SU-DHL-6 (cell line): Measurements from ENCODE around the gene CSF2.

Experiments used
- H2AFZ ChIP-seq: fragments of 200-600 bp; sonication (generic); 2 replicates; pipeline ENCODE4 v1.6.1; 2014; ENCODE audit warnings: low read depth, mild to moderate bottlenecking, moderate library complexity, mixed read lengths, antibody characterized with exemption, low read length; ENCODE audit not compliant: severe bottlenecking
- H3F3A ChIP-seq: fragments of 200-600 bp; shearing (Covaris generic); 2 replicates; pipeline ENCODE4 v1.6.0; 2016; ENCODE audit warnings: antibody characterized with exemption, mild to moderate bottlenecking; ENCODE audit not compliant: insufficient read depth
- H3K27ac ChIP-seq: fragments of 200-600 bp; sonication (generic); 2 replicates; pipeline ENCODE4 v1.5.1; 2016; ENCODE audit warnings: low read depth, mild to moderate bottlenecking, low read length, moderate library complexity, mixed read lengths
- H3K27me3 ChIP-seq: fragments of 200-600 bp; sonication (generic), shearing (Covaris generic); 2 replicates; pipeline ENCODE4 v1.6.0; 2014; ENCODE audit warnings: mild to moderate bottlenecking, low read length
- H3K36me3 ChIP-seq: fragments of 200-600 bp; sonication (generic); 2 replicates; pipeline ENCODE4 v1.6.1; 2014; ENCODE audit warnings: mild to moderate bottlenecking, low read length, mixed read lengths
- H3K4me2 ChIP-seq: fragments of 300-600, 200-600 bp; shearing (Covaris generic), sonication (generic); 2 replicates; pipeline ENCODE4 v1.6.0; 2014; ENCODE audit warnings: low read length, low read depth, mild to moderate bottlenecking; ENCODE audit not compliant: poor library complexity, severe bottlenecking
- H3K4me3 ChIP-seq: fragments of 200-600 bp; sonication (generic); 2 replicates; pipeline ENCODE4 v1.5.1; 2014; ENCODE audit warnings: antibody characterized with exemption, low read length, mild to moderate bottlenecking, mixed read lengths; ENCODE audit not compliant: insufficient read depth, poor library complexity, severe bottlenecking
- H3K79me2 ChIP-seq: fragments of 200-600 bp; sonication (generic); 2 replicates; pipeline ENCODE4 v1.6.1; 2014; ENCODE audit warnings: mild to moderate bottlenecking, low read length, moderate library complexity; ENCODE audit not compliant: insufficient read depth
- H3K9ac ChIP-seq: fragments of 200-600 bp; sonication (generic); 2 replicates; pipeline ENCODE4 v1.7.0; 2014; ENCODE audit warnings: mild to moderate bottlenecking, low read length
- H3K9me2 ChIP-seq: fragments of 200-600 bp; sonication (generic); replicated peaks from 2 replicates; pipeline ENCODE4 v1.6.1; 2014; ENCODE audit warnings: low read length; ENCODE audit not compliant: insufficient read depth
- H3K9me3 ChIP-seq: fragments of 200-600 bp; sonication (generic); 2 replicates; pipeline ENCODE4 v1.6.1; 2014; ENCODE audit warnings: low read length, mixed read lengths; ENCODE audit not compliant: insufficient read depth
- H4K20me1 ChIP-seq: fragments of 200-600 bp; sonication (generic); 2 replicates; pipeline ENCODE4 v1.6.1; 2014; ENCODE audit warnings: low read depth, mild to moderate bottlenecking, antibody characterized with exemption, low read length, moderate library complexity, mixed read lengths
- CTCF ChIP-seq: fragments of 200-600 bp; sonication (generic); IDR thresholded peaks from one replicate; pipeline ENCODE4 v1.5.1; 2017; ENCODE audit warnings: antibody characterized with exemption, mild to moderate bottlenecking, low read length, moderate library complexity; ENCODE audit not compliant: insufficient read depth, poor library complexity, severe bottlenecking
- EZH2phosphoT487 ChIP-seq: fragments of 200-600 bp; sonication (generic), shearing (Covaris generic); conservative IDR thresholded peaks from 2 replicates; pipeline ENCODE4 v1.6.1; 2018; ENCODE audit warnings: mild to moderate bottlenecking, antibody characterized with exemption, low read length, moderate library complexity, mixed read lengths

The CSF2 gene

GRCh38 chr5:132046880-132047299 is 26.7 kb upstream of the CSF2 start:
- H3K27ac ChIP-seq: no peak overlapping the region
- no peak overlapping the region for H3K9ac ChIP-seq
- no peaks in the 10 kb centered on the region for H3K27me3 ChIP-seq
- H3K9me2 ChIP-seq: no peaks in the 10 kb centered on the region
- TF ChIP-seq CTCF: no peak
- TF ChIP-seq EZH2phosphoT487: no peak
- no peaks in the 10 kb centered on the region for H4K20me1 ChIP-seq
- H2AFZ ChIP-seq: no peak overlapping the region
- H3F3A ChIP-seq: no peaks in the 10 kb centered on the region
- H3K79me2 ChIP-seq: no peaks in the 10 kb centered on the region
- no peak overlapping the region for H3K4me2 ChIP-seq
- H3K36me3 ChIP-seq: no peaks in the 10 kb centered on the region
- no peaks in the 10 kb centered on the region for H3K9me3 ChIP-seq
- no peak overlapping the region for H3K4me3 ChIP-seq

GRCh38 chr5:132049093-132049492 is 24.5 kb upstream of the CSF2 start:
- no peaks in the 10 kb centered on the region for H3K36me3 ChIP-seq
- H3K9me3 ChIP-seq: no peaks in the 10 kb centered on the region

GRCh38 chr5:132049559-132049958 is 24.0 kb upstream of the CSF2 start:
- H4K20me1 ChIP-seq: no peaks in the 10 kb centered on the region
- no peaks in the 10 kb centered on the region for H3K9me3 ChIP-seq
- H3K27me3 ChIP-seq: no peaks in the 10 kb centered on the region
- no peaks in the 10 kb centered on the region for H3F3A ChIP-seq
- no peaks in the 10 kb centered on the region for H3K9me2 ChIP-seq
- H2AFZ ChIP-seq: no peak overlapping the region
- H3K36me3 ChIP-seq: no peaks in the 10 kb centered on the region
- no peak overlapping the region for H3K9ac ChIP-seq
- no peak overlapping the region for H3K27ac ChIP-seq
- no peaks in the 10 kb centered on the region for H3K79me2 ChIP-seq
- TF ChIP-seq EZH2phosphoT487 (no peak), CTCF (no peak)
- no peak overlapping the region for H3K4me3 ChIP-seq
- no peak overlapping the region for H3K4me2 ChIP-seq

More at GRCh38 chr5:132049093-132049492, 24.5 kb upstream of the CSF2 start:
- no peak overlapping the region for H3K9ac ChIP-seq
- no peaks in the 10 kb centered on the region for H4K20me1 ChIP-seq
- no peaks in the 10 kb centered on the region for H3K9me2 ChIP-seq
- H3K27ac ChIP-seq: no peak overlapping the region
- no peaks in the 10 kb centered on the region for H3K27me3 ChIP-seq
- H2AFZ ChIP-seq: no peak overlapping the region
- H3F3A ChIP-seq: no peaks in the 10 kb centered on the region
- TF ChIP-seq EZH2phosphoT487 (no peak), CTCF (no peak)
- H3K79me2 ChIP-seq: no peaks in the 10 kb centered on the region
- H3K4me3 ChIP-seq: no peak overlapping the region
- H3K4me2 ChIP-seq: no peak overlapping the region
